DOHH2 (cell line): ENCODE measurements around the gene MCAT.

Source experiments
- CTCF ChIP-seq: fragments of 200-600 bp; sonication (generic); IDR thresholded peaks from one replicate; pipeline ENCODE4 v1.5.1; 2014; ENCODE audit warnings: antibody characterized with exemption, mild to moderate bottlenecking, low read depth, low read length; ENCODE audit not compliant: poor library complexity, severe bottlenecking
- EZH2phosphoT487 ChIP-seq: fragments of 200-600 bp; sonication (generic); IDR thresholded peaks from 2 replicates; pipeline ENCODE4 v1.6.1; 2017; ENCODE audit warnings: borderline replicate concordance, mild to moderate bottlenecking, antibody characterized with exemption, low read length, moderate library complexity, mixed read lengths

GRCh38 chr22:43181321-43182076, 38.3 kb upstream of the MCAT start:
- TF ChIP-seq CTCF (no peak), EZH2phosphoT487 (no peak)
